K562 (cell line): ENCODE data around the gene MAN1A1. TPM values are rescaled to one million over a fixed set of nuclear protein-coding genes. Genes with fewer than 3 reads are reported as not detected.

Experiments
- ATAC-seq: fragments of 200-7000 bp; cut with Tn5 transposase; 3 replicates; pipeline ENCODE4 v1.9.1; 2020; ENCODE audit warnings: moderate library complexity
- BruUV-seq: library from RNA; stranded (reverse); fragments of 400-500 nt; replicated peaks from 2 replicates; lab custom pipeline; 2021; lab: Mats Ljungman, UMichigan
- CTCF ChIA-PET: fragments of 300-600 bp; formaldehyde crosslinking; extraction: SDS; loops from one replicate; lab custom pipeline; 2021; ENCODE audit warnings: low intra/inter-chr PET ratio; lab: Yijun Ruan, JAX
- POLR2A ChIA-PET: fragments of 300-600, 350-650 bp; sonication (Branson Sonifier 250); formaldehyde crosslinking; extraction: SDS; loops from one replicate; lab custom pipeline; 2021; ENCODE audit warnings: antibody characterized with exemption, inconsistent platforms; lab: Yijun Ruan, JAX
- DNase-seq, 4 experiments: peaks; one replicate each; pipeline versions ENCODE4 v3.0.0 to v3.0.0-alpha.2; 2011 to 2018; ENCODE audit warnings: low spot score in 3 of 4, mixed read lengths in 3 of 4; ENCODE audit errors: extremely low read depth in 1 of 4
- FAIRE-seq: peaks from 2 replicates; lab custom pipeline; 2011; peaks lifted over from hg19 to GRCh38; lab: Jason Lieb, UNC
- H2AFZ ChIP-seq: 2 replicates; pipeline ENCODE4 v1.6.0; 2011; ENCODE audit warnings: low read depth, low read length, control low read depth, inconsistent platforms
- H3K27ac ChIP-seq: fragments of 200-600 bp; 3 replicates; pipeline ENCODE4 v1.8.0; 2011; ENCODE audit warnings: low read depth, mild to moderate bottlenecking, control low read depth, inconsistent platforms, low read length, moderate library complexity, mixed read lengths; ENCODE audit errors: extremely low read depth
- H3K27me3 ChIP-seq, 2 experiments: fragments of 300-600 bp in 1 of 2; 2 replicates in 1 of 2; 3 replicates in 1 of 2; pipeline versions ENCODE4 v1.6.0 to v1.8.0; 2011; ENCODE audit warnings: inconsistent platforms in 2 of 2, low read length in 2 of 2, mild to moderate bottlenecking in 1 of 2, mixed read lengths in 1 of 2, moderate library complexity in 1 of 2; ENCODE audit not compliant: control insufficient read depth in 2 of 2, insufficient read depth in 2 of 2
- H3K36me3 ChIP-seq: fragments of 300-600 bp; 3 replicates; pipeline ENCODE4 v1.8.0; 2011; ENCODE audit warnings: mild to moderate bottlenecking, low read length, inconsistent platforms; ENCODE audit not compliant: control insufficient read depth, insufficient read depth
- H3K4me1 ChIP-seq, 2 experiments: fragments of 200-600 bp in 1 of 2; replicated peaks in 1 of 2; 2 replicates in 1 of 2; 3 replicates in 1 of 2; pipeline versions ENCODE4 v1.5.1 to v1.8.0; 2011; ENCODE audit warnings: inconsistent platforms in 2 of 2, low read length in 2 of 2, mild to moderate bottlenecking in 1 of 2, mixed read lengths in 1 of 2, moderate library complexity in 1 of 2; ENCODE audit not compliant: control insufficient read depth in 2 of 2, insufficient read depth in 2 of 2
- H3K4me2 ChIP-seq: 2 replicates; pipeline ENCODE4 v1.6.1; 2011; ENCODE audit warnings: low read length, control low read depth, inconsistent platforms, mixed read lengths; ENCODE audit not compliant: insufficient read depth
- H3K4me3 ChIP-seq: fragments of 200-600 bp; sonication (generic), shearing (Covaris generic); 2 replicates; pipeline ENCODE4 v1.5.1; 2016; ENCODE audit warnings: control low read depth, inconsistent platforms
- H3K79me2 ChIP-seq: fragments of 200-600 bp; 3 replicates; pipeline ENCODE4 v1.8.0; 2011; ENCODE audit warnings: low read length, inconsistent platforms; ENCODE audit not compliant: control insufficient read depth, insufficient read depth
- H3K9ac ChIP-seq, 2 experiments: 2 replicates each; pipeline versions ENCODE4 v1.6.0 to v1.6.1; 2011; ENCODE audit warnings: low read depth in 2 of 2, low read length in 2 of 2, control low read depth in 1 of 2, inconsistent platforms in 1 of 2, mild to moderate bottlenecking in 1 of 2, mixed read lengths in 1 of 2; ENCODE audit not compliant: insufficient read depth in 1 of 2
- H3K9me1 ChIP-seq: one replicate; pipeline ENCODE4 v1.6.0; 2011; ENCODE audit warnings: inconsistent platforms, mild to moderate bottlenecking, low read length, moderate library complexity; ENCODE audit not compliant: control insufficient read depth, insufficient read depth
- H3K9me3 ChIP-seq: replicated peaks from 2 replicates; pipeline ENCODE4 v1.5.1; 2011; ENCODE audit warnings: low read depth, low read length, inconsistent platforms; ENCODE audit not compliant: control insufficient read depth, insufficient read depth
- H4K20me1 ChIP-seq: replicated peaks from 2 replicates; pipeline ENCODE4 v1.6.1; 2011; ENCODE audit warnings: low read length, inconsistent platforms, mixed read lengths; ENCODE audit not compliant: control insufficient read depth, insufficient read depth
- C11orf30 ChIP-seq: fragments of 450-650 bp; IDR thresholded peaks from 2 replicates; pipeline ENCODE4 v1.6.1; 2016; ENCODE audit warnings: low read depth, mild to moderate bottlenecking
- CBFA2T3 ChIP-seq: fragments of 450-650 bp; IDR thresholded peaks from 2 replicates; pipeline ENCODE4 v1.6.1; 2017
- FOXP1 ChIP-seq: sonication (generic); formaldehyde crosslinking; IDR thresholded peaks from 2 replicates; pipeline ENCODE4 v1.8.0; 2022; ENCODE audit warnings: mild to moderate bottlenecking, missing genetic modification reagents
- LCOR ChIP-seq: sonication (generic); formaldehyde crosslinking; IDR thresholded peaks from 2 replicates; pipeline ENCODE4 v1.8.0; 2022; ENCODE audit warnings: mild to moderate bottlenecking, missing genetic modification reagents
- NFATC3 ChIP-seq: fragments of 450-650 bp; IDR thresholded peaks from 2 replicates; pipeline ENCODE4 v1.6.1; 2017; ENCODE audit warnings: mild to moderate bottlenecking
- SRSF7 ChIP-seq: fragments of 200-400 bp; formaldehyde crosslinking; optimal IDR thresholded peaks from 2 replicates; pipeline ENCODE3; 2017; ENCODE audit warnings: mild to moderate bottlenecking, low read depth, low read length
- TRIM24 ChIP-seq, 2 experiments: fragments of 450-650 bp; IDR thresholded peaks; 2 replicates each; pipeline ENCODE4 v1.6.1; 2016
- ZNF764 ChIP-seq: fragments of 250-450 bp; sonication (Bioruptor Pico); IDR thresholded peaks from 2 replicates; pipeline ENCODE4 v1.4.0; 2020; ENCODE audit warnings: low read depth, mild to moderate bottlenecking, moderate library complexity
- WGBS: fragments of 100-300 bp; shearing (Covaris generic); methylation state at CpG from one replicate; pipeline ENCODE4 v1.1.6; 2016; ENCODE audit warnings: low coverage, mixed read lengths; ENCODE audit not compliant: insufficient coverage; ENCODE audit errors: missing lambda C conversion rate; 5-methylcytosine and 5-hydroxymethylcytosine counted together
- in situ Hi-C: fragments of 300-500 bp; cut with MboI; formaldehyde crosslinking; loops from 4 replicates; pipeline ENCODE4 v1.15.0; 2018; ENCODE audit warnings: inconsistent platforms, mixed read lengths
- intact Hi-C: fragments of 100-400 bp; cut with micrococcal nuclease; formaldehyde crosslinking; loops from 2 replicates; pipeline ENCODE4 v1.14.2; 2022
- polyA plus RNA-seq, 8 experiments: library from polyadenylated mRNA; depleted of rRNA in 4 of 8; stranded (reverse) in 5 of 8; unstranded in 3 of 8; fragments of >200 nt; fragmentation: Nextera tagmentation in 2 of 8; fragmentation: Illumina TruSeq in 1 of 8; extraction: Ambion mirVana in 2 of 8; extraction: Trizol in 1 of 8; gene quantifications; 2 replicates each; pipeline versions ENCODE4 v1.2.1 to v1.2.3, GENCODE V29; 2011 to 2014; ENCODE audit warnings: inconsistent platforms in 1 of 8, missing spikeins in 1 of 8
- total RNA-seq, 7 experiments: library from RNA; depleted of rRNA in 6 of 7; stranded (reverse); fragments of >200 nt in 6 of 7; fragmentation: Illumina TruSeq in 2 of 7; extraction: Trizol in 2 of 7; gene quantifications; 2 replicates each; pipeline versions ENCODE4 v1.2.1 to v1.2.3, GENCODE V29; 2011 to 2021; ENCODE audit warnings: low replicate concordance in 1 of 7
- TF ChIP-seq, protein P1 (sequence below), 3 experiments: fragments of 200-800 bp in 1 of 3; sonication (Bioruptor generic) in 1 of 3; sonication (generic) in 1 of 3; formaldehyde crosslinking in 1 of 3; IDR thresholded peaks; 2 replicates each; pipeline versions ENCODE4 v1.6.1 to v1.8.0; 2016 to 2022; ENCODE audit warnings: mild to moderate bottlenecking in 2 of 3, missing compliant biosample characterization in 2 of 3, missing genetic modification characterization in 2 of 3, missing genetic modification reagents in 1 of 3
- TF ChIP-seq, protein P2 (sequence below): sonication (generic); formaldehyde crosslinking; IDR thresholded peaks from 2 replicates; pipeline ENCODE4 v1.8.0; 2022; ENCODE audit warnings: mild to moderate bottlenecking, low read depth, missing genetic modification reagents

Gene MAN1A1
- total and polyA plus RNA-seq, 9 of the 15 experiments (the other 6 are each of a cell fraction or from before 2014, with no cell fraction given) = 24.5 to 78.4 (median 59.7) TPM

DNA sequence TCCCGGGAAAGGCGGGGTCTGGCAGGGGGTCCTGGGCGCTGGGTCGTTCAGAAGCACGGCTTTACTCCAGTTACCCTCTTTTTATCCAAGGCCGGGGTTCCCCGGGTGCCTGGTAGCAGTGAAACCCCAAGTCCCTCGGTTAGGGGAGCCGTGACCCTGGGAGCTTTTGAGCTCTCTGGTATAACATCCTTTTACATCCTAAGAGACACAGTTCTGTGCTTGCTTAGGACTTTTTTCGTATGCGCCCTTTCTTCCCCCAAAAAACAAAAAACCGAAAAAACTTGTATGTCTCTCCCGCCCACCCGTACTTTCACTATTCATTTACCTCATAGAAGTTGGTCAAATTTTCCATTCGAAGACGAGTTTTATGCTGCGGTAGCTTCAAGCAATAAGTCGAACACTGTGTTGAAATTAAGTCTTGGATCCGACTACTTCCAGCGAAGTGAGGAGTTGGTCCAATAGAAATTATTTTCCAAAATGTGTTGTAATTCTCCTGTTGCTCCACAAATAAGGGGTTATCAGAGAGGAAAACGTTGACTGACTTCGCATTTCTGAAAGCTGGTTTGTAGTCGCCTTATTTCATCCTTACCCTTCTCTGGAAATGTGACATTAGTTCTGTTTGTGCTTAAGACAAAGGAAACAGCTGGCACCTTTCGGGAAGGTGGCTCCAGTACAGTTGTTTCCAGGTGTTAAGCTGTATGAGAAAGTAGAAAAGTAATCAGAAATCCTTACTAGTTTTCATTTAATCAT, 816 bp upstream of the MAN1A1 start:
- Histone ChIP-seq H3K79me2 (peaks cover 92% of the 10 kb centered on the region), H3K27ac (peak overlapping the region; percentile 89), H3K9me3 (no peaks in the 10 kb centered on the region), H3K9ac (peak overlapping the region; percentile 80 to 94), H4K20me1 (peaks cover 12% of the 10 kb centered on the region), H3K4me2 (peak overlapping the region; percentile 76), H3K9me1 (no peaks in the 10 kb centered on the region), H3K4me3 (peak overlapping the region; percentile 77), H2AFZ (peak overlapping the region; percentile 9), H3K4me1 (peaks cover 5 to 17% of the 10 kb centered on the region in 2 experiments; a peak in 2 of 5 replicates), H3K27me3 (no peaks in the 10 kb centered on the region), H3K36me3 (peaks cover 19% of the 10 kb centered on the region)
- FAIRE-seq = peak; percentile 32
- intact Hi-C loops (loop anchor here (2.0 to 10.0 kb wide), 7 partner anchors 87 to 627 kb away; no protein-coding TSS in a partner anchor), in situ Hi-C loops (no loop called here)
- 0% methylated on average over 22 of the region's 24 CpGs for WGBS
- peak; percentile 8 for ATAC-seq
- TSS peak; percentile 41 for BruUV-seq
- peak in 2 of 4 experiments; percentile 13 to 50 for DNase-seq
- ChIA-PET CTCF (interaction anchor here (0.6 to 1.5 kb wide), 3 partner anchors 9 to 913 kb away, joined by 3 to 5 read pairs (median 3); no protein-coding TSS in a partner anchor), POLR2A (interaction anchor here (0.5 to 1.5 kb wide), 6 partner anchors 8 to 195 kb away, joined by 3 to 5 read pairs (median 3); no protein-coding TSS in a partner anchor)
- no peak for TF ChIP-seq C11orf30
- TF ChIP-seq NFATC3 = peak; percentile 68; the same call in 1 of the 2 replicates
- no peak for TF ChIP-seq ZNF764 (CRISPR knock-in tag)
- TF ChIP-seq, protein P1, sequence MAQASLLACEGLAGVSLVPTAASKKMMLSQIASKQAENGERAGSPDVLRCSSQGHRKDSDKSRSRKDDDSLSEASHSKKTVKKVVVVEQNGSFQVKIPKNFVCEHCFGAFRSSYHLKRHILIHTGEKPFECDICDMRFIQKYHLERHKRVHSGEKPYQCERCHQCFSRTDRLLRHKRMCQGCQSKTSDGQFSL (CRISPR knock-in tag; IDR thresholded peaks at IDR 0.05) = no peak
- TF ChIP-seq, protein P1 (tag; IDR thresholded peaks at IDR 0.05) = no peak
- no peak for TF ChIP-seq TRIM24 (IDR thresholded peaks at IDR 0.05)
- TF ChIP-seq FOXP1 = no peak
- TF ChIP-seq LCOR (CRISPR knock-in tag) = peak; percentile 47; the same call in 1 of the 2 replicates
- TF ChIP-seq CBFA2T3 = 0 out of 2 replicates have a peak, but pooled peaks have one; percentile 7
- TF ChIP-seq, protein P2, sequence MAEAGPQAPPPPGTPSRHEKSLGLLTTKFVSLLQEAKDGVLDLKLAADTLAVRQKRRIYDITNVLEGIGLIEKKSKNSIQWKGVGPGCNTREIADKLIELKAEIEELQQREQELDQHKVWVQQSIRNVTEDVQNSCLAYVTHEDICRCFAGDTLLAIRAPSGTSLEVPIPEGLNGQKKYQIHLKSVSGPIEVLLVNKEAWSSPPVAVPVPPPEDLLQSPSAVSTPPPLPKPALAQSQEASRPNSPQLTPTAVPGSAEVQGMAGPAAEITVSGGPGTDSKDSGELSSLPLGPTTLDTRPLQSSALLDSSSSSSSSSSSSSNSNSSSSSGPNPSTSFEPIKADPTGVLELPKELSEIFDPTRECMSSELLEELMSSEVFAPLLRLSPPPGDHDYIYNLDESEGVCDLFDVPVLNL (CRISPR knock-in tag) = no peak
- no peak for TF ChIP-seq SRSF7
